NCI-H2227 (cell line): ENCODE results near the gene ANXA1.

Experiments used
- DNase-seq: peaks from one replicate; lab custom pipeline; 2025; ENCODE audit not compliant: unreplicated experiment; lab: John Stamatoyannopoulos, UW

Gene ANXA1

GRCh38 chr9:73206851-73207250, 55.2 kb downstream of the ANXA1 start:
- DNase-seq, result no peak

- no peak for DNase-seq
Measured at GRCh38 chr9:73210886-73211666, 59.4 kb downstream of the ANXA1 start.

GRCh38 chr9:73213300-73213699, 61.6 kb downstream of the ANXA1 start:
- DNase-seq, result no peak

GRCh38 chr9:73215249-73215648, 63.6 kb downstream of the ANXA1 start:
- no peak for DNase-seq

- no peak for DNase-seq
Measured at GRCh38 chr9:73216100-73216499, 64.4 kb downstream of the ANXA1 start.
